ENCODE measurements around the gene B4GALT5.
A peak's percentile ranks its signal among the peaks of the same experiment; 100 is the strongest.
"Not testable (repeated sequence)": the region's sequence is repeated elsewhere in the genome, so short reads cannot be mapped to it uniquely, and the experiment has no call there.

Gene B4GALT5

GRCh38 chr20:49677777-49678758 lies 35.6 kb downstream of the B4GALT5 start:
- no peak for DNase-seq

DNA sequence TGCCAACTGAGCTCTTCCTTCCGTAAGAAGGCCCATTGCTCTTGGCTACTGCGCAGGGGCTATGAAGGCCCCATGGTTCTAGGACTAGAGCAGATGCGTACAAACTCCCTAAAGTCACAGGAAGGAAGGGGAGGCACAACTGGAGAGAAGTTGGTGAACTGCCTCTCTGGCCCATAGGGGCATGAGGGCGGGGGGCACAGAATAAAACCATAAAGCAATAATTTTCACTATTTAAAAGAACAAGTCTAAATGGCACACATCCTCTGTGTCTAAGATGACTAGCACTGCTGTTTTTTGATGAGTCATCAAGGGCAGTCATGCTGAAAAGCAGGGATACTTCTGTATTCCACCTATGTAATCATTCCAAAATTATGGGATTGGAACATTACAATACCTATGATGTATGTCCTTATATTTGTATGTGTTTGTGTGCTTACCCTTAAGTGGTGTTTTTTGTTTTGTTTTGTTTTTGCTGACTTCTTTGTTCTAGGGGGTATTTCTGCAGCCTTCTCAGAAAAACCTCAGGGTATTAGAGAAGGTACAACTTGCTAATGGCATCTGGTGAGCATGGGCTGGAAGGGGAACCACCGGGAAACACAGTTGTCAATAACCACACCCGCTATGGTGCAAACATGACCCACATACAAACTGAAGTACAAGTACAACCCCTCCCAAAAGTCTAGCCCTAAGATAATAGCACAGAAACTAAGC lies 36.9 kb downstream of the B4GALT5 start:
- peak; percentile 29 for DNase-seq

- DNase-seq: no peak
Observed at GRCh38 chr20:49675368-49676151, 38.1 kb downstream of the B4GALT5 start.

DNA sequence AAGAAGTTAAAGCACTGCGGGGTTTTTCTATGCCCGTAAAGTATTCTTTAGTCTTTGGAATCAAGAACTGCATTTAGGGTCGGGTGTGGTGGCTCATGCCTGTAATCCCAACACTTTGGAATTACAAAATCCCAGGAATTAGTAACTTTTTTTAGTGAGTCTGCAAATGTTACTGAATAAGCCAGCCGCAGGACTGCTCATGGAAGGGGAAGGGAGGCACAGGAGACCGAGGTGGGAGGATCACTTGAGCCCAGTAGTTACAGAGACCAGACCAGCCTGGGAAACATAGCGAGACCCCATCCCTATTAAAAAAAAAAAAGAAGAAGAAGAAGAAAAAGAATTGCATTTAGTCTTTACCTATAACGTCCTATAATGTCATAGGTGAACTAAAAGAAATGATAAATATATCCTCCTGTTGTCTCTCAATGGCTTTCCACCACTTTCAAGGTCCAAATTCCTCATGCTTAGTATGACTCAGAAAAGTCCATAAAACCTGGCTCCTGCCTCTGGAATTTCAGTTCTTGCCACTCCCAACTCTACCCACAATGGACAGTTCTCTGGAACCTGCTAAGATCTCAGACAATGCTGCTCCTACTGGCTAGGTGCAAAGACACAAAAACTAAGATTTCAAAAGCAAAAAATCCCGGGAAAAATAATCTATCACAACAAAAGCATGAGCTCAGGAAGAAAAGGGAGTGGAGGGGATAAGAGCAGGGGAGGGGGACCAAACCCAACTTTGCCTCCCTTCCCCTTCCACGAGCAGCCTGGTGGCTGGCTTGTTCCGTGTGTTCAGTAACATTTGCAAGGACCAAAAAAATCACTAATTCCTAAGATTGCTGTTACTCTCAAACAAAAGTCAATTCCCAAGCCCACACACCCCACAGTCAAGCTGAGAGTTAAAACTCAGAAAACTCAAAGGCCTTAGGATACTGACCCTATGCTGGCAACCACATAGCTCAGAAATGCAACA lies 39.0 kb downstream of the B4GALT5 start:
- DNase-seq: no peak

DNA sequence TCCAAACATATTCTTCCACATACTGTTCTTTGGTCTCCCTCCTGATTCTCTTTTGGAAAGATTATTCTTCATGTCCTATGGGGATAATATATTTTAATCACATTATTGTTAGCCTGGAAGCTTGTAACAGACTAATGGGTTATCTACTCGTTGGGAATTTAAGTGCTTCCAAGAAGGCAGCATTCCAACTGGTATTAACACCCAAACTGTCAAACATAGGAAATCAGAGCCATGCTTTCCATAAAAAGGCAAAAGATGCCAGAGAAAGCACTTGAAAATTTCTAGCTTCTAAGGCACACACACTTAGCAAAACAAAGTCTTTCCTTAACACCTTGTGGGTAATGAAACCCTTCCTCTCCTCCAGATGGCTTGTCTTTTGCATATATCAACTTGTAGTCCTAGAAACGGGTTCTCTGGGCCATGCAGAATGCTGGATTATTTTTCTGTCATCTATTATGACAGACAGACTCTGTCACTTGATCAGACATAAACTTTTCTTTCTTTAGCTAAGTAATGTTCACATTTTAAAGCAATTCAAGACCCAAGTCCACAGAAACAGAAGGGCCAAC lies 41.5 kb downstream of the B4GALT5 start:
- DNase-seq: no peak

GRCh38 chr20:49671433-49671832 lies 42.2 kb downstream of the B4GALT5 start:
- DNase-seq: no peak

GRCh38 chr20:49669601-49670189 lies 44.0 kb downstream of the B4GALT5 start:
- no peak for DNase-seq

GRCh38 chr20:49668878-49669195 lies 44.8 kb downstream of the B4GALT5 start:
- not testable (repeated sequence) for DNase-seq

DNA sequence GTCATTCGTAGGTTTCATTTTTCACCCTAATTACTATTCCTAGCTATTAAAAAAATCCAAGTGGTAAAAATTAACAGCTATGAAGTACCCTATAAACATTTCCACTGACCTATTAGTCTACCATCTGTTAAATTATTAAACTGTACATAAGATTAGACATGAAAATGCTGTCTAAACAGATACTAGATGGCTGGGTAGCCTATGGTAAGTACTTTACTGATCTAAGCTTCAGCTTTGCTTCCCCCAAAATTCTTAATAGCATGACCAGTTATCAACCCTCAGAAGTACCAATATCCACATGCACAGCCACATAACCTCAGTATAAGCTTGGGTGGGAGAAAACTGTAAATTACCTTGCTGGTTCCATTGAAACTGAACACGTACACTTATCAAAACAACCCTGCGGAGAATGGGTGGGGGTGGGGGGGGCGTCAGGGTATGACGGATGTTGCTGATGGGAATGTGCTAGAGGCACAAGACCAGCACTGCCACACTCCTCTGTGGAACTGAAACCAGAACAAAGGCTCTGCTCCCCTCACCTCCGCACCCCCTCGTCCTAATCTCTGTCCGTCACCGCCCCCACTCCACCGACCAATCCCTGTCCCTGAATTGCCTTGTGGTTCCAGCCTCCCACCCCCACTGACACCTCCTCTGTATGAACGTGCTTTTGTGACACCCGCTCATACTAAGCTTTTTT lies 45.3 kb downstream of the B4GALT5 start:
- peak; percentile 62 for DNase-seq

- DNase-seq: no peak
Observed at GRCh38 chr20:49666911-49667310, 46.8 kb downstream of the B4GALT5 start.

GRCh38 chr20:49665796-49666195 lies 47.9 kb downstream of the B4GALT5 start:
- DNase-seq: no peak

DNA sequence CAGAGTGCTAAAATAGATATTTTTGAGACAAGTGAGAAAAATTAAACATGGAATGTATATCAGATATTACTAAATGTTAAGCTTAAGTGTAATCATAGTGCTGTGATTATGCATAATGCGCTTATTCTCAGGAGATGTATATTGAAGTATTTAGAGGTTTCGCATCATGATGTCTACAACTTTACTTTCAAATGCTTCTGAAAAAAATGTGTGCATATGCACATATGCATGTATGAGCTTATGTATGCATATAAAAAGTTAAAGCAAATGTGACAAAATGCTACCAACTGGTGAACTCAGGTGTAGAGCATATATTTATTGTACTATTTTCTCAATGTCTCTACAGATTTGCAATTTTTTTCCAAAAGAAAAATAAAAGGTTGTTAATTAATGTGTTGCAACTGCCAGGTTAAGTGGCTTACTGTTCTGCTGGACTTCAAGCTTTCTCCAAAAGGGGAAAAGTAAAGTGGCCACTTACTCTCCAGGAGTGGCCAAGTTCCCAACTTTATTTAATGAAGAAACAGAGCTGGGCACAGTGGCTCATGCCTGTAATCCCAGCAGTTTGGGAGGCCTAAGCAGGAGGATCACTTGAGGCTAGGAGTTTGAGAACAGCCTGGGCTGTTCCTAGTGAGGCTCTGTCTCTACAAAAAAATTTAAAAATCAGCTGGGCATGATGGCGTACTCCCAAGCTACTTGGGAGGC lies 48.9 kb downstream of the B4GALT5 start:
- DNase-seq: no peak

- DNase-seq: no peak
Observed at GRCh38 chr20:49663112-49663511, 50.6 kb downstream of the B4GALT5 start.

GRCh38 chr20:49661560-49662329 lies 51.9 kb downstream of the B4GALT5 start:
- no peak for DNase-seq

DNA sequence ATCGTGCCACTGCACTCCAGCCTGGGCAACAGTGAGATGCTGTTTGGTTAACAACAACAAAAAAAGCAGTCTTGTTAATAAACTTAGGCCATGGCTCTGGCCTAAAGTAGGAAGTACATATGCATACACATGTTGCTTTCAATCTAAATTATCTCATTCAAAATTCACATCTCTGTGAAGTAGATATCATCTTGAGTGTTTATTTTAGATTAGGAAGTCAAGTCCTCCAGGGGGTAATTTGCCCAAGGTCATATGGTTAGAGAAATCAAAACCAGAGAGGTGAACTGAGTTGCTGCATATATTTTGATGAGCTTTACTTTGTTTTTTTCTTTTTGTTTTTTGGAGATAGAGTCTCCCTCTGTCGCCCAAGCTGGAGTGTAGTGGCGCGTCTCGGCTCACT lies 52.8 kb downstream of the B4GALT5 start:
- no peak for DNase-seq

DNA sequence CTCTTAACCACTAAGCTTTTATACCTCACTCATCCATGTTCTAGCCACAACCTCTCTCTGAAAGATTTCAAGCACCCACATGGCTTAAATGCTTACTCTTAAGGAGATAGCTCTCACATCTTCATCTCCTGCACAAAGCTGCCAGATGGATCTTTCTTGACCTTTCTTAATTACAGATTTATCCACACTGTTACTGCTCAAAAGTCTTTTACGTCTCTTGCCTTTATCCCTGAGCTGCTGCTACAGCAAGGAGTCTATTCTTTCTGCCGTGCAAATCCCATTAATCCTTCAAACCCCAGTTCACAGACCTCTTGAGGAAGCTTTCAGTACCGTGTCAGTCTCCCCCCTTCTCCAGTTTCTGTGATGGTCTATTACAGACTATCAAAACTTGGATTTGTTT lies 54.6 kb downstream of the B4GALT5 start:
- no peak for DNase-seq

DNA sequence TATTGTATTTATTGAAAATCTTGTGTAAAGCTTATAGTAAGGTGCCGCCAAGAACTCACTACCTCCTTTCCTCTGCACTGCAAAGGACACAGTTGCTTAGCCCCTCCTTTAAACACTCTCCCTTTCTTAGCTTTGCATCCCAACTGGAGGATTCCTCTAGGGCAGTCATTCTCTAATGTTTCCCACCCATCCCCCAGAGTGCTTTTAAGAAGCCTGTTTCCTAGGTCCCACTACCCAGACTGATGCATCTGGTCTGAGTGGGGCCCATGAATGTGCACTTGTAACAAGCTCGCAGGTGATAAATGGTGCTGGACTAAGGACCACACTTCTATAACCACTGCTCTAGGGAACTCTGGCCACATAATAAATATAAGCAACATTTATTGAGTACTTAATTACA lies 55.2 kb downstream of the B4GALT5 start:
- DNase-seq: no peak

DNA sequence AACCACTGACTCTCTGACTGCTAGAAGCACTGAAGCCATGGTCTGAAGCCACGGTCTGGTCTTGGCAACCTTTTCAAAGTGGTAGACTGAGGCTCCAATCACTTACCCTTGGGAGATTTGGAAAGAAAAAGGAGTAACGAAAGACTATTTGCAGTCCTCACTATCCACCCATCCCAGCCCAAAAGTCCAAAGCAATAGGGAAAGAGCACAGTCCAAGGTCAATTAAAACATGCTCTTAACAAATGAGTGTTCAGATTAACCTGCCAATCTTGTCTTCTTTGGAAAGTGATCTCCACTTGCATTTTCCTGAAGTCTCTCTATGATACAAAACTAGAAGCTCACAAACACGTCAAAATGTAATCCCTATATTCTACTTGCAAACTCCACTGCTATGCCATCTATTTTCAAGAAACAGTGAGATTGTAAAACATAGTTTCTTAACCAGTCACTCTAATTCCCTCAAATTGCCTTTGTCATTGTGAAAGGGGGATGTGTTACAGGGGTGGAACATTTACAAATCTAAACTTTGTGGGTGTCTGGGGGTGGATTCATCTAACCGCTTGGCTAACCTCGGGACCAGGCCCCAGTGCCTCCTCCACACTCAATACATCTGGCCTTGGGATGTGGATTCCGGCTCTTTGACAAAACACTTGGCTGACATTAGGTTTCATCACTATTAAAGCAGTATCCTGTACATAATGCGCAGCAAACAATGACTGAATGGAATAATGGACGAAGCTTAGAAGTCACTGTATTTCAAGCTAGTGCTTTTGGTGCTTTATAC lies 56.4 kb downstream of the B4GALT5 start:
- DNase-seq: no peak

Measured in activated CD8-positive, alpha-beta memory T cell treated with anti-CD3 and anti-CD28 coated beads, Interleukin-2, amount 50 U/mL, for 4 hours (primary cell).